Measurements from ENCODE around the gene CCDC78.

DNA sequence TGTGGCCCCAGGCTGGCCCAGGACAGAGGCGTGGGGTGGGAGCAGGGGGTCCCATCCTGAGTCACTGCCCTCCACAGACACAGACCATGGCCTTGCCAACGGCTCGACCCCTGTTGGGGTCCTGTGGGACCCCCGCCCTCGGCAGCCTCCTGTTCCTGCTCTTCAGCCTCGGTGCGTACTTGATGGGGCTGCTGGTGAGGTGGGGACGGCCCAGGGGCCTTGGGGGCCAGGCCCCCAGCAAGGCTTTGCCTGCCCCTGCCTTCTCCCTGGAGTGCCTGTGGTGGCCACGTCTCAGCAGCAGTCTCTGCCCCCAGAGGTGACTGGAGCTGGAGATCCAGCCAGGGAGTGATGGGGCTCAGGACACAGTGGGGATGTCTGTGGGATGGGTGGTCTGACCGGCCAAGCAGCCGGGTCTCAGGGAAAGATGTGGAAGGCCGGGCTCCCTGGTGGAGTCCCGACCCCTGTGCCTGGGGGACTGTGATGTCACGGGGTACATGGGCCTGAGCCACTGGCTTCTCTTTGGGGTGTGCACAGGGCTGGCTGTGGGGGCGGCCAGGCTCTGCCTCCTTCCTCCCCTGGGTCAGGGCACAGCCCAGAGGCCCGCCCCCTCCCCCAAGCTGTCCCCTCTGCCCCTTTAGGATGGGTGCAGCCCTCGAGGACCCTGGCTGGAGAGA lies 36.5 kb upstream of the CCDC78 start:
- TF ChIP-seq POLR2AphosphoS5 (IDR thresholded peaks at IDR 0.05; ENCODE audit: low read depth, low read length) (no peak), TAF1 (IDR thresholded peaks at IDR 0.05; ENCODE audit: borderline replicate concordance, low read depth, low read length) (no peak)
